Raji (cell line): Measurements from ENCODE around the gene PCNA.

Experiments
- POLR2A ChIP-seq: IDR thresholded peaks from 2 replicates; pipeline ENCODE4 v1.6.1; 2011; ENCODE audit warnings: low read depth, low read length, control low read depth; ENCODE audit not compliant: insufficient read depth

The PCNA gene

GRCh38 chr20:5122873-5123260 lies 3.1 kb upstream of the PCNA start:
- TF ChIP-seq POLR2A = no peak

GRCh38 chr20:5120185-5120476 lies 373 bp upstream of the PCNA start:
- TF ChIP-seq POLR2A = no peak

- TF ChIP-seq POLR2A = no peak
These were observed 669 bp downstream of the PCNA start for GRCh38 chr20:5119143-5119434.

GRCh38 chr20:5118220-5119142 lies 1.3 kb downstream of the PCNA start:
- TF ChIP-seq POLR2A = no peak

DNA sequence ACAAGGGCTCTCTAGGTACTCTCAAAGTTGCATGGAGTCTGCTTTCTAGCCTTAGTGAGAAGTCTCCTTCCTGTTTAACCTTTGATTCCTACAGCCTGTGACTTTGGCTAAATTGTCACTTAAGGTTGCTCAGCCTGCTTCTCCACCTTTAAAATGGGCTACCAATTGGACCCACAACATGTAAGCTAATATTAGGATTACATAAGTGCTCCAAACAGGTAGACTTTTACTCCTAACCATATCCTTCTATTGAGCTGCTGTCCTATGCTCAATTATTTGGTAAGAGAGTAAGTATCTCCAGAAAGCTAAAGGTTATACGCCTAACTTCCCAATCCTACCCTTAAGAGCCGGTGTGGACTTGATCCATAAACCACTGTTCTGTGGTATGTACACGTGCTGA lies 2.9 kb downstream of the PCNA start:
- TF ChIP-seq POLR2A = no peak

- TF ChIP-seq POLR2A = no peak
These were observed 5.4 kb downstream of the PCNA start for GRCh38 chr20:5114403-5114802.

GRCh38 chr20:5113615-5113986 lies 6.2 kb downstream of the PCNA start:
- TF ChIP-seq POLR2A = no peak

GRCh38 chr20:5109276-5109675 lies 10.5 kb downstream of the PCNA start:
- no peak for TF ChIP-seq POLR2A

DNA sequence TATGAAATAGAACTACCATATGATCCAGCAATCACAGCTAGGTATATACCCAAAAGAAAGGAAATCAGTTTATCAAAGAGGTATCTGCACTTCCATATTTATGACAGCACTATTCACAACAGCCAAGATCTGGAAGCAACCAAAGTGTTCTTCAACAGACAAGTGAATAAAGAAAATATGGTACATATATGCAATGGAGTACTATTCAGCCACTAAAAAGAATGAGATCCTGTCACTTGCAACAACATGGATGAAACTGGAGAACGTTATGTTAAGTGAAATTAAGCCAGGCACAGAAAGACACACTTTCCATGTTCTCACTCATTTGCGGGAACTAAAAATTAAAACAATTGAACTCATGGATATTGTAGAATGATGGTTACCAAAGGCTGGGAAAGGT lies 15.3 kb downstream of the PCNA start:
- TF ChIP-seq POLR2A = no peak

DNA sequence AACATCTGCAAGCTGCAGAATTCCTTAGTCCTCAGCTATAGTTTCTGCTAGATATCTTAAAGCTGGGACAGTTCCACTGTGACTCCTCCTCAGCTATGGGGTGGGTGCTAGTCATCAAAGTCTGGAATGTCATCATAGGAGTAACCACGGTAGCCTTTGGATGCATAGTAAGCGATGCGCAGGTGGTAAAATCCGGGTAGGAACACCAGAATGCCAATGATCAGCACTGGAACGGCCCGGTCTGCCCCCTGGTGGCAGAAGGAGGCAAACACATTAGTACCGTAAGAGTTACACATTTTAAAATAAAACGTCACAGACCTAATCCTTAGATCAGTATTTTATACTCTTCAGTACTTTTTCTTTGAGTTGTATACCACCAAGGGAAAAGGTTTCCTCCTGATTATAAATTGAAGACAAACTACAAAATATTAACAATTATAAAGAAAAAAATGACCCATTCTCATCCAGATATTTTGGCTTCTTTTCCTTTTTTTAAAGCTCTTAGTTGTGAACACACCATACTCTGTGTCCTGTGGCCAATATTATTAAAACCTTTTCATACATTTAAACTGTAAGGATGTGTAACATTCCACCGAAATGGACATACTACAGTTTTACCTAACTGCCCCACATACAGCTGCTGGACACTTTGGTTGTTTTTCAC lies 18.9 kb downstream of the PCNA start:
- no peak for TF ChIP-seq POLR2A

- TF ChIP-seq POLR2A = no peak
These were observed 23.3 kb downstream of the PCNA start for GRCh38 chr20:5096463-5096862.

DNA sequence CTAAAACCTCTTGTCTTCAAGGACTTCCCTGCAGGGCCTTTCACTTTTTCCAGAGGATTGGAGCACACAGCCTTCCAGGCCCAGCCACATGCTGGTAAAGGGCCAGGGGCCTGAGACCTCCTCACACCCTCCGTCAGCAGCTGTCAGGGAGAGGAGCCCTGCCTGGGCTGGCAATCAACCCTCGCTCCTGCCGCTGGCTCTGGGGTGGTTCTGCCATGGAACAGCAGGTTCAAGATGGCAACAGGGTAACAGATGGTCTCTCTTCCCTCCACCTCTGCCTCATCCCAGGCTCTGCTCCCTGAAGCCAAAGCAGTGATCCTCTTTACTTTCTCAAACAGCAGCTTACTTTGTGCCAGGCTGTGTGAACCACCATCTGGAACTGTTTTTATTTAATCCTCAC lies 23.8 kb downstream of the PCNA start:
- TF ChIP-seq POLR2A = no peak

- no peak for TF ChIP-seq POLR2A
These were observed 24.3 kb downstream of the PCNA start for GRCh38 chr20:5095454-5095853.

DNA sequence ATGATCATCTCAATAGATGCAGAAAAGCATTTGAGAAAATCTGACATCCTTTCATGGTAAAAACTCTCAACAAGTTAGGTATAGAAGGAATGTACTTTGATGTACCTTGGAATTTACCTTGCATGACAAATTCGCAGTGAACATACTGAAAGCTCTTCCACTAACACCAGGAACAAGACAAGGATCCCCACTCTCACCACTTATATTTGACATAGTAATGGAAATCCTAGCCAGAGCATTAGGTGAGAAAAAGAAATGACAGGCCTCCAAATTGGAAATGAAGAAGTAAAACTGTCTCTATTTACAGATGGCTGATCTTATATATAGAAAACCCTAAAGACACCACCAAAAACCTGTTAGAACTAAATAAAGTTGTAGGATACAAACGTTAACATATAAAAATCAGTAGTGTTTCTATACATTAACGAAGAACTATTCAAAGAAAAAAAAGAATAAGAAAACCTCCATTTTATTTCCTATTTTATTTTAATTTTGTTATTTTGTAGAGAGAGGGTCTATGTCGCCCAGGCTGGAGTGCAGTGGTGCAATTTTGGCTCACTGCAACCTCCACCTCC lies 26.9 kb downstream of the PCNA start:
- TF ChIP-seq POLR2A = no peak

DNA sequence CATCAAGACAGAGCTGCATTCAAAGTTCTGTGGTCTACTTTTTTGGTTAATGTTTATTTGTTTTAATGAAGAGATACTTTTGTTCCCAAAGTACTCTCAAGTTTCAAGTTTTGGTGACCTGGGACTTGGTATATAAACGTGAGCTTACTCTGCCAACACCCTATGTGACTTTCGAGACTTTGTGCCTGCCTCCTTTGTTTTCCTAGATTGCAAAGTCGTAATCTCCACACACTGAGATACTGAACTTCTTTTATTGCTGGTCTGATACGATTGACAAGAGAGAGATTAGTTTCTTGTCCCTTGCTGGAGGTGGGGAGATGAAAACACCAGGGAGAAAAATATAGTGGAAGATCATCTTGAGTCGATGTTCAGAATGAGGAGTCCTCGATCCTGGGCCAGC lies 27.9 kb downstream of the PCNA start:
- TF ChIP-seq POLR2A = no peak

DNA sequence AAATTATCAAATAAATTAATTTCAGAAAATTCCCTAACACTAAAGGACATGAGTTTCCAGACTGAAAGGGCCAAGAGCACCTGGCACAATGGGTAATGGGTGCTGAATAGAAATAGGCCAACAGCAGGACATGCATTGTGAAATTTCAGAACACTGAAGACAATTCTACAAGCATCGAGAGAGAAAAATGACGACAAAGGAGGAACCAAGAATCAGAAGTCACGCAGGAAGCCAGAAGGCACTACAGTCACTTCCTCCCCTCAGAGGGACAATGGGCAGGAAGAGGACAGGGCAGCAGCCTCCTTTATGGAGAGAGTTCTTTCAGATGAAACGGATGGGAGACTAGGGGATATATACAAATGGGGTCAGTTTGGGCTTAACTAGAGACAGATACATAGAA lies 29.6 kb downstream of the PCNA start:
- no peak for TF ChIP-seq POLR2A
